Measurements from ENCODE around the gene HDDC3.

- TF ChIP-seq, protein P1, sequence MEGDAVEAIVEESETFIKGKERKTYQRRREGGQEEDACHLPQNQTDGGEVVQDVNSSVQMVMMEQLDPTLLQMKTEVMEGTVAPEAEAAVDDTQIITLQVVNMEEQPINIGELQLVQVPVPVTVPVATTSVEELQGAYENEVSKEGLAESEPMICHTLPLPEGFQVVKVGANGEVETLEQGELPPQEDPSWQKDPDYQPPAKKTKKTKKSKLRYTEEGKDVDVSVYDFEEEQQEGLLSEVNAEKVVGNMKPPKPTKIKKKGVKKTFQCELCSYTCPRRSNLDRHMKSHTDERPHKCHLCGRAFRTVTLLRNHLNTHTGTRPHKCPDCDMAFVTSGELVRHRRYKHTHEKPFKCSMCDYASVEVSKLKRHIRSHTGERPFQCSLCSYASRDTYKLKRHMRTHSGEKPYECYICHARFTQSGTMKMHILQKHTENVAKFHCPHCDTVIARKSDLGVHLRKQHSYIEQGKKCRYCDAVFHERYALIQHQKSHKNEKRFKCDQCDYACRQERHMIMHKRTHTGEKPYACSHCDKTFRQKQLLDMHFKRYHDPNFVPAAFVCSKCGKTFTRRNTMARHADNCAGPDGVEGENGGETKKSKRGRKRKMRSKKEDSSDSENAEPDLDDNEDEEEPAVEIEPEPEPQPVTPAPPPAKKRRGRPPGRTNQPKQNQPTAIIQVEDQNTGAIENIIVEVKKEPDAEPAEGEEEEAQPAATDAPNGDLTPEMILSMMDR (IDR thresholded peaks at IDR 0.05; ENCODE audit: insufficient read depth, low read depth, low read length), result no peak
- no peak for TF ChIP-seq EZH2 (IDR thresholded peaks at IDR 0.05; ENCODE audit: insufficient read depth, low read length)
Observed at GRCh38 chr15:90947577-90948357, 15.4 kb upstream of the HDDC3 start.
